ENCODE results near the gene IL18BP.

IL18BP gene

DNA sequence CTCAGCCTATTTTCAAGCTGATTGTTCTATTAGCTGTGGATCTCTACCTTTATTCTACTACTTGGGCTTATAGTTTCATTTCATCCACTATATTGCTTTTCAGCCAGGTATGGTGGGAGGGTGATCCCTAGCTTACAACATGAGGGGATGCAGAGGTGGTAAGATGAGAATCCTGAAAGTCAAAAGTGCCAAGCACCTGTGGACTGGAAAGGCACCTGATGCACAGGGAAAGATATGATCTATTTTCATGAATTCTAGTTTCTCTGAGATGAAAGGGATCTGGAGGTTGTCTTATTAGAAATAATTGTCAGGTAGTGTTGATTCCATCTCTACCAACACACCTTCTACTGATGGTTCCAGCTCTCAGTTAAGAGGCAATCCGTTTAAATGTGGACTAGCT, 21.6 kb upstream of the IL18BP start:
- Histone ChIP-seq H3K9me2 (replicated peaks; ENCODE audit: insufficient read depth, low read length) (no peaks in the 10 kb centered on the region), H3K27ac (ENCODE audit: low read depth, low read length) (no peak overlapping the region), H3K4me2 (ENCODE audit: low read depth, low read length, poor library complexity, severe bottlenecking) (no peak overlapping the region), H3K9me3 (ENCODE audit: insufficient read depth, low read length) (no peaks in the 10 kb centered on the region), H3F3A (ENCODE audit: insufficient read depth) (peaks cover 13% of the 10 kb centered on the region; the same call in 1 of the 2 replicates), H3K27me3 (ENCODE audit: low read length) (no peaks in the 10 kb centered on the region), H3K36me3 (ENCODE audit: low read length) (no peaks in the 10 kb centered on the region; the same call in 1 of the 2 replicates), H3K9ac (ENCODE audit: low read length) (no peak overlapping the region), H3K79me2 (ENCODE audit: insufficient read depth, low read length) (no peaks in the 10 kb centered on the region), H4K20me1 (ENCODE audit: low read depth, low read length) (no peaks in the 10 kb centered on the region), H2AFZ (ENCODE audit: low read depth, low read length, severe bottlenecking) (no peak overlapping the region), H3K4me3 (ENCODE audit: insufficient read depth, low read length, poor library complexity, severe bottlenecking) (no peak overlapping the region)
- no peak for TF ChIP-seq EZH2phosphoT487 (conservative IDR thresholded peaks at IDR 0.05; ENCODE audit: low read length)
- TF ChIP-seq, protein P1, sequence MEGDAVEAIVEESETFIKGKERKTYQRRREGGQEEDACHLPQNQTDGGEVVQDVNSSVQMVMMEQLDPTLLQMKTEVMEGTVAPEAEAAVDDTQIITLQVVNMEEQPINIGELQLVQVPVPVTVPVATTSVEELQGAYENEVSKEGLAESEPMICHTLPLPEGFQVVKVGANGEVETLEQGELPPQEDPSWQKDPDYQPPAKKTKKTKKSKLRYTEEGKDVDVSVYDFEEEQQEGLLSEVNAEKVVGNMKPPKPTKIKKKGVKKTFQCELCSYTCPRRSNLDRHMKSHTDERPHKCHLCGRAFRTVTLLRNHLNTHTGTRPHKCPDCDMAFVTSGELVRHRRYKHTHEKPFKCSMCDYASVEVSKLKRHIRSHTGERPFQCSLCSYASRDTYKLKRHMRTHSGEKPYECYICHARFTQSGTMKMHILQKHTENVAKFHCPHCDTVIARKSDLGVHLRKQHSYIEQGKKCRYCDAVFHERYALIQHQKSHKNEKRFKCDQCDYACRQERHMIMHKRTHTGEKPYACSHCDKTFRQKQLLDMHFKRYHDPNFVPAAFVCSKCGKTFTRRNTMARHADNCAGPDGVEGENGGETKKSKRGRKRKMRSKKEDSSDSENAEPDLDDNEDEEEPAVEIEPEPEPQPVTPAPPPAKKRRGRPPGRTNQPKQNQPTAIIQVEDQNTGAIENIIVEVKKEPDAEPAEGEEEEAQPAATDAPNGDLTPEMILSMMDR (IDR thresholded peaks at IDR 0.05; ENCODE audit: insufficient read depth, low read length, poor library complexity, severe bottlenecking), result no peak

DNA sequence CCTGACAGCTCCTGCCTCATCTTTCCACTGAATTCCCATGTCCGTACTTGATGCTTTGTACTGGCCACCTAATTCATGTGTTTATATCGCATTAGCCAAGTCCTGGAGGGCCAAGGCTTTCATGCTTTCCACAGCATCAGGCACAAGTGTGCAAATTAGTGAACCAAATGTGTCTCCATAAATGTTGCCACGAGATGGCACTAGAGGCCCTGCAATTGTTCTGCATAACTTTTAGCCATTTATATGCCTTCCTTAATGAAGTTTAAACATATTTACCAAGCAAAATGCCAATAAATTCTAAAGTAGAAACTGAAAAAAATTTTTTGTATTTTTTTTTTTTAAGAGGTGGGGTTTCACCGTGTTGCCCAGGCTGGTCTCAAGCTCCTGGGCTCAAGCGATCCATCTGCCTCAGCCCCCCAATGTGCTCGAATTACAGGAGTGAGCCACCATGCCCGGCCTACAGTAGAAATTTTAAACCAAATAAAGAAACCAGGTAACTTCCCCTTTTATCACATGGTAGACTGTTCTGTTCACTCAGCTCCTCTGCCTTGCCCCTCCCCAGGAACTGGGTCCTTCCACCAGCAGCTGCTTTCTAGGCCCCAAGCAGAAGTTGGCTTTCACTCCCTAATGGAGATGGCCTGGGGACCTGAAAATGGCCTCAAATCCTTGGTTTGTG, 20.8 kb upstream of the IL18BP start:
- Histone ChIP-seq H3K9me2 (replicated peaks; ENCODE audit: insufficient read depth, low read length) (no peaks in the 10 kb centered on the region), H4K20me1 (ENCODE audit: low read depth, low read length) (no peaks in the 10 kb centered on the region), H3F3A (ENCODE audit: insufficient read depth) (peaks cover 13% of the 10 kb centered on the region; the same call in 1 of the 2 replicates), H3K79me2 (ENCODE audit: insufficient read depth, low read length) (no peaks in the 10 kb centered on the region), H3K9ac (ENCODE audit: low read length) (peak overlapping the region; percentile 7; the same call in 1 of the 2 replicates), H3K36me3 (ENCODE audit: low read length) (no peaks in the 10 kb centered on the region; the same call in 1 of the 2 replicates), H3K9me3 (ENCODE audit: insufficient read depth, low read length) (no peaks in the 10 kb centered on the region), H2AFZ (ENCODE audit: low read depth, low read length, severe bottlenecking) (no peak overlapping the region), H3K4me3 (ENCODE audit: insufficient read depth, low read length, poor library complexity, severe bottlenecking) (no peak overlapping the region), H3K27me3 (ENCODE audit: low read length) (no peaks in the 10 kb centered on the region), H3K27ac (ENCODE audit: low read depth, low read length) (peak overlapping the region; percentile 54), H3K4me2 (ENCODE audit: low read depth, low read length, poor library complexity, severe bottlenecking) (peak overlapping the region; percentile 39)
- TF ChIP-seq, protein P1 (IDR thresholded peaks at IDR 0.05; ENCODE audit: insufficient read depth, low read length, poor library complexity, severe bottlenecking), result peak; percentile 53
- no peak for TF ChIP-seq EZH2phosphoT487 (conservative IDR thresholded peaks at IDR 0.05; ENCODE audit: low read length)

DNA sequence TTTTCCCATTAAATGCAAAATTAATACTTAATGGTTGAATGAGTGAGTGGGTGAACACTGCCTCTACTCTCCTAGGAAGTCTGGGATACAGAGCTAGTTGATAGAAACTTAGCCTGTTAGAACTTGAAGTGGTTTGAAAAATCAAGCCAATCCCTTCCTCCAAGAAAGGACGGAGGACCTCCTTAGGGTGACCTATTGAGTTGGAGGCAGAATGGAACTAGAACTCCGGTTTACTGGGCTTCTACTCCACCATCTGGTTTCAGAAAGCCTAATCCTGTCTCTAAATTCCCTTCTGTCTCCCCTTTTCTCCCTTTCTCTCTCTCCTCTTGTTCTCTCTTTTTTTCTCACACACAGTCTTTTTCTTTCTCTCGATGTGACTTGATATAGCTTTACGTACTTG, 19.6 kb upstream of the IL18BP start:
- Histone ChIP-seq H3K36me3 (ENCODE audit: low read length) (no peaks in the 10 kb centered on the region; the same call in 1 of the 2 replicates), H3K27me3 (ENCODE audit: low read length) (no peaks in the 10 kb centered on the region), H3K4me2 (ENCODE audit: low read depth, low read length, poor library complexity, severe bottlenecking) (no peak overlapping the region), H3K9me3 (ENCODE audit: insufficient read depth, low read length) (no peaks in the 10 kb centered on the region), H3K27ac (ENCODE audit: low read depth, low read length) (no peak overlapping the region), H3K79me2 (ENCODE audit: insufficient read depth, low read length) (no peaks in the 10 kb centered on the region), H2AFZ (ENCODE audit: low read depth, low read length, severe bottlenecking) (no peak overlapping the region), H4K20me1 (ENCODE audit: low read depth, low read length) (no peaks in the 10 kb centered on the region), H3K9me2 (replicated peaks; ENCODE audit: insufficient read depth, low read length) (no peaks in the 10 kb centered on the region), H3K9ac (ENCODE audit: low read length) (no peak overlapping the region), H3K4me3 (ENCODE audit: insufficient read depth, low read length, poor library complexity, severe bottlenecking) (no peak overlapping the region), H3F3A (ENCODE audit: insufficient read depth) (peaks cover 13% of the 10 kb centered on the region; the same call in 1 of the 2 replicates)
- TF ChIP-seq, protein P1 (IDR thresholded peaks at IDR 0.05; ENCODE audit: insufficient read depth, low read length, poor library complexity, severe bottlenecking), result no peak
- no peak for TF ChIP-seq EZH2phosphoT487 (conservative IDR thresholded peaks at IDR 0.05; ENCODE audit: low read length)
